GM12873 (cell line): Measurements from ENCODE around the gene INO80E.

Experiments
- CTCF ChIP-seq: IDR thresholded peaks from 2 replicates; pipeline ENCODE4 v1.5.1; 2012; ENCODE audit warnings: low read depth, mild to moderate bottlenecking, moderate library complexity, low read length, control low read depth; ENCODE audit not compliant: insufficient read depth; ENCODE audit errors: missing control alignments

Gene INO80E

GRCh38 chr16:29973384-29974246 lies 22.4 kb upstream of the INO80E start, which contains the start of gene TAOK2:
TSS of gene TAOK2 (plus strand) at chr16:29973868. CDS start at chr16:29977773, 3,905 bp downstream.
- TF ChIP-seq CTCF = no peak

- TF ChIP-seq CTCF = peak; percentile 21
Observed at GRCh38 chr16:29974291-29975133, 21.5 kb upstream of the INO80E start.

GRCh38 chr16:29975134-29975538 lies 20.9 kb upstream of the INO80E start:
- TF ChIP-seq CTCF = no peak

GRCh38 chr16:29975811-29976511 lies 20.1 kb upstream of the INO80E start:
- TF ChIP-seq CTCF = no peak

DNA sequence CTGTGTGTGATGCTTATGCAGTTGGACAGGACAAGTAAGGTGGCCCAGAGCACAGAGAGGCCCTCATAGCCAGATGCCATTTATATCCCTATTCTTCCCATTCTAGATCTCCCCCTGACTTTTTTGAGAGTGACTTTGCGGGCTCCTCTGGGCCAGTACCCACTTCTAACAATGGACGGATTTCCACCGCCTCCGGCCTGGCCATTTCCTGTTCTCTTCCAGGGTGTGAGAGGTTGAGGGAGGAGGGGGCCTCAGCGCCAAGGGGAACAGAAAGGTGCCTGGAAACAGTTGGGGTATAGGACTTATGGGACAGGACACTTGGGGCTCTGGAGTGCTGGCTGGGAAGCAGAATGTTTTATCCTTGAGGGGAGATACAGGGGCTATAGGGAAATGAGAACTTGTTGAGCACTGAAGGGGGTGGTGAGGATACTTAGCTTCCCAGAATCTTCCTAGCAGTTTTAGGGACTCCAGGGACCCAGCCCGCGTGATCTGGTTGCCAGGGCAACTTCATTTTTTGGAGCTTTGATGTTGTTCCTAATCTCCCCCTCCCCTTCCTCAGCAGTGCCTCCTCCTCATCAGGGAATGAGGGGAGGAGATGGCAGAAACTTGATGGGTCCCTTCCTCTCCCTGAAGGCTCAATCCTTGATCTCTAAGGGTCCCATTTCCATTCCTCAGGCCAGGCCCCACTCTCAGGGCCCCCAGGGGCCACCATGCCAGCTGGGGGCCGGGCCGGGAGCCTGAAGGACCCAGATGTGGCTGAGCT lies 18.8 kb upstream of the INO80E start:
- TF ChIP-seq CTCF = no peak

DNA sequence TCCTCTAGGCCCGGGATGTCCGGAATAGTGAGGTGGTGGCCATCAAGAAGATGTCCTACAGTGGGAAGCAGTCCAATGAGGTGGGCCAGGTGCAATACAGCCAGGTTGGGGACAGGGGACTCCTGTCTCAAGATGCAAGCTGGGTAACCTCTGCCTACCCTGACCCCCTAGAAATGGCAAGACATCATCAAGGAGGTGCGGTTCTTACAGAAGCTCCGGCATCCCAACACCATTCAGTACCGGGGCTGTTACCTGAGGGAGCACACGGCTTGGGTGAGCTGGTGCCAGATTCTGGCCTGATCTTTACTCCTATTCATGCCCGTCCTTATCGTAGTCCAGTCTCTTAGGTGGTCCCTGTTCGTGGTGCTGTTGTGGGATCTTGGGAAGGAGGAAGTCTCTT lies 18.0 kb upstream of the INO80E start:
- no peak for TF ChIP-seq CTCF
